Measurements from ENCODE around the gene ALDH6A1. TPM values are rescaled to one million over a fixed set of nuclear protein-coding genes. Genes with fewer than 3 reads are reported as not detected.

Gene ALDH6A1
- total RNA-seq, 4 donors from 2014 or later = 19.1 to 40.0 (median 27.5) TPM

DNA sequence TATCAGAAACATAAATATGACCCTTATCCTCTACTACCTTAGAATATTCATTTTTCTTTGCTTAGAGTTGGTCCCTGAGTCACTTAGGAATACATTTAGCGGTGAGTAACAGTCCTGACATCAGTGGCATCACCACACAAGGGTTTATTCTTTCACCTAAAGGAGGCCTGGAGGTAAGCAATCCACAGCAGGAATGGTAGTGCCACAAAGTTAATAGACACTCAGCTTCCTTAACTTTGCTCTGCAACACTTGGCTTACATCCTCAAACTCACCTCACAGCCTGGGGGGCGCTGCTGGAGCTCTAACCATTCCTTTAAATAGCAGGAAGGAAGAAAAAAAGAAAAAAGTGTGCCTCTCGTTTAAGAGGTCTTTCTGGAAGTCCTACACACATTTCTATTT lies 36.0 kb downstream of the ALDH6A1 start:
- Histone ChIP-seq H3K27ac (no peak overlapping the region), H3K9me3 (no peaks in the 10 kb centered on the region), H3K27me3 (no peaks in the 10 kb centered on the region), H3K4me1 (no peaks in the 10 kb centered on the region), H3K4me3 (no peak overlapping the region), H3K36me3 (peaks cover 0 to 4% (median 0%) of the 10 kb centered on the region in 4 donors)
- intact Hi-C loops (cut with DNase I; ENCODE audit: low total_unique reads) = no loop called here
- TF ChIP-seq EP300 (IDR thresholded peaks at IDR 0.05; ENCODE audit: low read depth) (no peak), POLR2A (IDR thresholded peaks at IDR 0.05) (no peak), POLR2AphosphoS5 (IDR thresholded peaks at IDR 0.05) (no peak), CTCF (IDR thresholded peaks at IDR 0.05) (no peak)
- 54 to 55% methylated on average over 2 to 3 of the region's 3 CpGs for WGBS, 2 donors (ENCODE audit: low coverage in 1 of 2)
- in situ Hi-C loops (cut with MboI; ENCODE audit: low pct_ligation_motif_present in 1 of 4, low pct_unique_long_range_greater_than_20kb in 1 of 4, low sequenced_read_pairs in 3 of 4) = no loop called here
- no peak for DNase-seq

DNA sequence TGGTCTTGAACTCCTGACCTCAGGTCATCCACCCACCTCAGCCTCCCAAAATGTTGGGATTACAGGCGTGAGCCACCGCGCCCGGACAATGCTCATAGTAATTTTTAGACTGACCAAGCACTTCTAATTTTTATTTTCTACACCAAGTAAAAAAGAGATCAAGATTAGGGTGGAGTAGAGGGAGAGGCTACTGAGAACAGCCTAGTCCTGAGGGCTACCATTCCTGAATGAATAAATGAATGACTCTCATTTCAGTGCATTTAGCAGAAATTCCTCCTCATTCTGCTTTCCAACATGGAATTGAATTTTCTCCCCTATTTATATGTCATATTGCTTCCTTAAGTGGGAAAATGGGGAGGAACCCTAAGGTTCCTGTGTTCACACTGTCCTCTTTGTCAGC lies 38.7 kb downstream of the ALDH6A1 start:
- Histone ChIP-seq H3K27ac (no peak overlapping the region), H3K4me3 (no peak overlapping the region), H3K36me3 (peaks cover 0 to 4% (median 0%) of the 10 kb centered on the region in 4 donors), H3K27me3 (no peaks in the 10 kb centered on the region), H3K4me1 (no peaks in the 10 kb centered on the region), H3K9me3 (no peaks in the 10 kb centered on the region)
- intact Hi-C loops (cut with DNase I; ENCODE audit: low total_unique reads) (no loop called here), in situ Hi-C loops (cut with MboI; ENCODE audit: low pct_ligation_motif_present in 1 of 4, low pct_unique_long_range_greater_than_20kb in 1 of 4, low sequenced_read_pairs in 3 of 4) (no loop called here)
- no peak for DNase-seq
- TF ChIP-seq POLR2A (IDR thresholded peaks at IDR 0.05) (no peak), CTCF (IDR thresholded peaks at IDR 0.05) (no peak), EP300 (IDR thresholded peaks at IDR 0.05; ENCODE audit: low read depth) (no peak), POLR2AphosphoS5 (IDR thresholded peaks at IDR 0.05) (no peak)
- WGBS, 2 donors (ENCODE audit: low coverage in 1 of 2) = 98% methylated on average over 4 of the region's 4 CpGs; no CpG with 5 or more reads in 1 of the 2 donors

GRCh38 chr14:74042296-74042695 lies 42.0 kb downstream of the ALDH6A1 start:
- in situ Hi-C loops (cut with MboI; ENCODE audit: low pct_ligation_motif_present in 1 of 4, low pct_unique_long_range_greater_than_20kb in 1 of 4, low sequenced_read_pairs in 3 of 4) (no loop called here), intact Hi-C loops (cut with DNase I; ENCODE audit: low total_unique reads) (no loop called here)
- 29 to 49% methylated on average over 1 to 2 of the region's 2 CpGs for WGBS, 2 donors (ENCODE audit: low coverage in 1 of 2)
- H3K36me3 ChIP-seq = peaks cover 0 to 4% (median 0%) of the 10 kb centered on the region in 4 donors
- no peak overlapping the region for H3K4me3 ChIP-seq
- no peak for TF ChIP-seq EP300 (IDR thresholded peaks at IDR 0.05; ENCODE audit: low read depth)
- no peak for TF ChIP-seq POLR2AphosphoS5 (IDR thresholded peaks at IDR 0.05)
- no peak for TF ChIP-seq CTCF (IDR thresholded peaks at IDR 0.05)
- TF ChIP-seq POLR2A (IDR thresholded peaks at IDR 0.05) = no peak
- no peak overlapping the region for H3K27ac ChIP-seq
- no peaks in the 10 kb centered on the region for H3K27me3 ChIP-seq
- no peaks in the 10 kb centered on the region for H3K4me1 ChIP-seq
- H3K9me3 ChIP-seq = no peaks in the 10 kb centered on the region
- no peak for DNase-seq

GRCh38 chr14:74038020-74038859 lies 46.0 kb downstream of the ALDH6A1 start:
- H3K27me3 ChIP-seq = no peaks in the 10 kb centered on the region
- H3K9me3 ChIP-seq = no peaks in the 10 kb centered on the region
- no peaks in the 10 kb centered on the region for H3K36me3 ChIP-seq
- intact Hi-C loops (cut with DNase I; ENCODE audit: low total_unique reads) (no loop called here), in situ Hi-C loops (cut with MboI; ENCODE audit: low pct_ligation_motif_present in 1 of 4, low pct_unique_long_range_greater_than_20kb in 1 of 4, low sequenced_read_pairs in 3 of 4) (no loop called here)
- 63 to 64% methylated on average over 3 of the region's 3 CpGs for WGBS, 2 donors (ENCODE audit: low coverage in 1 of 2)
- no peak overlapping the region for H3K4me3 ChIP-seq
- no peak for DNase-seq
- H3K4me1 ChIP-seq = no peaks in the 10 kb centered on the region
- no peak overlapping the region for H3K27ac ChIP-seq
- TF ChIP-seq CTCF (IDR thresholded peaks at IDR 0.05) = peak; percentile 63 to 67 (median 67)
- TF ChIP-seq POLR2A (IDR thresholded peaks at IDR 0.05) = no peak
